Stimulated activated CD8-positive, alpha-beta memory T cell treated with anti-CD3 and anti-CD28 coated beads, Interleukin-15, amount 100 ng/mL, for 1 hour (primary cell): ENCODE data around the gene SLC19A1.

Experiments
- DNase-seq: peaks from one replicate; pipeline ENCODE4 v3.0.0-alpha.2; 2020; ENCODE audit warnings: low read depth

Gene SLC19A1

GRCh38 chr21:45544449-45545235, 2.4 kb upstream of the SLC19A1 start:
- DNase-seq, result no peak

GRCh38 chr21:45543710-45544448, 1.6 kb upstream of the SLC19A1 start:
- no peak for DNase-seq

- no peak for DNase-seq
Observed at GRCh38 chr21:45543371-45543709, 1.1 kb upstream of the SLC19A1 start.

DNA sequence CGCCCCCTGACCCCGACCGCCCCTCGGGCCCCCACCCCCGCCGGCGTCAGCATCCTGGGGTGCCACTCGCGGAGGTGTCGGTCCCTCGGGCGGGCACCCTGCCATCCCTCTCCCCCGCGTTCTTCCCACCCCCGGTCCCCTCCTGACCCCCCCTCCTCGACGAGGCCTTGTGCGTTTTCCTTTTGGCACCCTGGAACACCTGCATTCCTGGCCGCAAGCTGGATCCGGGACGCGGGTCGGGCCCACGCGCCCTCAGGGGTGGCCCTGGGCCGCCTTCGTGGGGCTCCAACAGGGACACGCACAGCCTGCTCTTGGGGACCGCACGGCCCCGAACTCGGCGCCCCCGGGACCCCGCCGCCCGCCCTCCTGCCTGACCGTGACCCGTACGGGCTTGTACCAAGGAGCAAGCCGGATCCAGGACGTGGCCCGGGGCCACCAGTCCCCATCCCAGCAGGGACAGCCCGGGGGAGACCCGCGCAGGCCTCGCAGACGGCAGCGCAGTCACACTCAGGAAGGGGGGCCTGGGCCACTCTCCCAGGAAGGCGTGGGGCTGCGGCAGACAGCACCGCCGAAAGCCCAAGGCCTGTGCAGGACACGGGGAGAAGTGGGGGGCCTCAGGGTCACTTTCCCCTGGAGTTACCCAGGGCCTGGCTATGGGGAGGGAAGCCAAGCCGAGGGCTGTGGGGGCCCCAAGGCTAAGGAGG, 579 bp upstream of the SLC19A1 start:
- DNase-seq, result no peak

- peak; percentile 37 for DNase-seq
Observed at GRCh38 chr21:45541221-45542039, 810 bp downstream of the SLC19A1 start.

GRCh38 chr21:45540601-45540970, 1.7 kb downstream of the SLC19A1 start:
- no peak for DNase-seq

DNA sequence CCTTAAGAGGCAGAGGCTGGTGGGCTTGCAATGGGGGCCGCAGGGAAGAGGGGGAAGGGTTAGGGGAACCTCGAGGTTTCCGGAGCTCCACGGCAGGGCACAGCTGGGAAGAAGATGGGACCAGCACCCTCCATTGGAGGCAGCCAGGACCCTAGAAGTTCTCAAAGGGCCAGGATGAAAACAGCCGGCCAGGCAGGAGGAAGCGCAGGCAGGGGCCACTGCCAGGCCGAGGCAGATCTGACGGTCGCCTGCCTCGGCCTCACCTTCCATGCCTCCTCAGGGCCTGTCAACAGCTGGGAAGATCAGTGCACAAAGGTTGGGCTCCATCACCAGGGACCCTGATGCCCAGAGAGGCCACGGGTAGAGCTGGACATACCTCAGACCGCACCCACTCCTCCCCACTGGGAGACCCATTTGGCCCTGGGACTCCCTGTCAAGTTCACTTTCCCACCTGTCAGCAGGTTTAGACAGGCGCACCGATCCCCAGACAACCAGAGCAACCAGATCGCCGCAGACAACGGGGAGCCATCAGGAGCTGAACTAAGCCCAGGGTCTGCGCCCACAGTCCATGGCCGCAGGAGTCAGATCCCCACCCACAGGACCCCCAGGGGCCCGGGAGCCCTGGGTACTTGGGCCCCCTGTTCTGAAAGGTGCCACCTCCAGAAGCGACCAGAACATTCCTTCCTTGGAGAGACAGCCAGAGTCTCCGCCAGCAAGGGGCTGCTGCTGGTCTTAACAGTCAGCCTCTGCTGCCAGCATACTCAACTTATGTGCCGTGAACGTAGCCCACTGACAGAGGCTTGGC, 2.2 kb downstream of the SLC19A1 start:
- no peak for DNase-seq

GRCh38 chr21:45539046-45539795, 3.0 kb downstream of the SLC19A1 start:
- DNase-seq, result no peak

DNA sequence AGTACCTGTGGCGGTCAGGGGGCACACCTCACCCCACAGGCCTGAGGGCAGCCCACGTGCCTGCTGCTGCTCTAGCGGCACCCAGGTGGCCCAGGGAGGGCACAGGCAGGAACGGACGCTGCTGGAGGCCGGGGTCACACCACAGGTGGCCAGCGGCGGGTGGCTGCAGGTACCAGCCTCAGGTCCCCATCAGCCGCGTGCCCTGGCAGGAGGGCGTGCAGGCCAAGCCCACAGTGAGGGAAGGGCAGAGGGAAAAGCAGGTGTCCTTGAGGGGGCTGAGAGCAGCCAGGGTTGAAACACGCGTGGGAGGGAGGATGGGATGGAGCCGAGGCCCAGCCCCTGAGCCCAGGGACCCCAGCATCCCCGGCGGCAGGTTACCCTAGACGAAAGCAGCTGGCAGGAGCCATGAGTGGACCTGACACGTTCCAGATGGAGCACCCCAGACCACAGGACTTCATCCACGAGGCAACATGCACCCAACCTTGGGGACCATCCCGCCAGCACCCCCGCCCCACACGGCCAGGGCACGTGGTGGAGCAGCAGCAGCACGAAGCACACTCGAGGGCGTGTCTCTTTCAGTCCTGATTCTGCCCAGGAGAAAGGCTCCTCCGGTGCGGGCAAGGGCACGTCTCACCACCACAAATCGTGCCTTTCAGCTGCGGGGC, 3.7 kb downstream of the SLC19A1 start:
- no peak for DNase-seq

GRCh38 chr21:45537746-45538291, 4.4 kb downstream of the SLC19A1 start:
- DNase-seq, result no peak

GRCh38 chr21:45537111-45537745, 5.0 kb downstream of the SLC19A1 start:
- DNase-seq, result no peak

GRCh38 chr21:45536301-45537081, 5.7 kb downstream of the SLC19A1 start:
- no peak for DNase-seq

DNA sequence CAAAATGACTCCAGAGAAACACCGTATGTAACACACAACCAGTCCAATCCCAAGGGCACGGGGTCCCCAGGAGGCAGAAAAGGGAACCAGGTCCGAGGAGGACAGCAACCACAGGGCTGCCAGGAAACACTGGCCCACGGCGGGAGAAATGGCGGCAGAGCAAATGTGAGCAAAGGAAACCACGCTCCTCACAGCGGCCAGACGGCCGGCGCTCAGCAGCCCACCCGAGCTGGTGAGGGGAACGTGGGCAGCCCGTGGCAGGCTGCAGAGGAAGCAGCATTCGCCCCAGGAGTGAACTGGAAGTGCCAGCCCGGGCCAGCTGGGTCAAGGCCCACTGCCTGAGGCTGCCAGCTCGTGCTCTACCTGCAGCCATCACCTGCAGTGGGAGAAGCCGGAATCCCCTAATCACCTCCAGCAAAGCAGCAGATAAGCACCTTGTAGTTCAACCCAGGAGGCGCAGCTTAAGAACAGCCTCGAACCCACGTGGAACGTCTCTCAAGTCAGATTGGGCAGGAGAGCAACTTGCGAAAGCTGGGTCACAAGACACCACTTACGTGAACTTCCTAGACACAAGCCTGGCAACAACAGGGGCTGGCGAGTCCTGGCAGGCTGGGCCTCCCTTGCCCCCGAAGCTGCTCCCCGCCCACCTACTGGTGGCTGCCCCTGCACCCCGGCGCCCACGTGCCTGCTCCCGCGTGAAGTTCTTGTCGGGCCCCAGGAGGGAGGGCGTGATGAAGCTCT, 6.7 kb downstream of the SLC19A1 start:
- no peak for DNase-seq

GRCh38 chr21:45534636-45535331, 7.5 kb downstream of the SLC19A1 start:
- DNase-seq, result no peak

GRCh38 chr21:45533846-45534635, 8.2 kb downstream of the SLC19A1 start:
- no peak for DNase-seq

GRCh38 chr21:45533361-45533845, 8.8 kb downstream of the SLC19A1 start:
- no peak for DNase-seq
